GM10248 (cell line): ENCODE data around the gene SPATA3.

Experiments used
- CTCF ChIA-PET: fragments of 300-600 bp; sonication (Branson Sonifier 250); formaldehyde crosslinking; extraction: SDS; loops from one replicate; lab custom pipeline; 2021; ENCODE audit warnings: antibody characterized with exemption; lab: Yijun Ruan, JAX
- POLR2A ChIA-PET: fragments of 350-650 bp; sonication (Branson Sonifier 250); formaldehyde crosslinking; extraction: SDS; loops from one replicate; lab custom pipeline; 2020; ENCODE audit warnings: antibody characterized with exemption; lab: Yijun Ruan, JAX
- DNase-seq: peaks from one replicate; pipeline ENCODE4 v3.0.0; 2012; ENCODE audit errors: extremely low spot score
- TF ChIP-seq, protein P1 (sequence below): IDR thresholded peaks from 2 replicates; pipeline ENCODE4 v1.5.1; 2012; ENCODE audit warnings: mild to moderate bottlenecking, low read depth; ENCODE audit errors: extremely low read depth, missing control alignments, control extremely low read depth

The SPATA3 gene

DNA sequence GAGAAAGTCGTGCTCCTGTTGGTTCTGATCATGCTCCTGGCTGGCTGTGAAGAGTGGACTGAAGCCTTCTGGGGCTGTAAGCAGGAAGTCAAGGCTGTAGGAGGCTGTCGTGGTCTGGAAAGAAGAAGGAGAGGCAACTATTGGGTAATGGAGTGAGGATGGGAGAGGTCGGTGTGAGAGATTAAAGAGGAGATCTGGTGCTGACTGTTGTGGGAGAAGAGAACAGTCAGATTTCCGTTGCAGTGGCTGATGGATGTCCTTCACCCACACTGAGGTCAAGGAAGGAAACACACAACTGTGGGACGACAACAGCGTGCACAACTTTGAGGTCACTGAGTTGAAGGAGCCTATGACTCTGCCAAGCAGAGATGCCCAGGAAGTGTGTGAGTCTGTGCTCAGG, 57.9 kb downstream of the SPATA3 start:
- ChIA-PET CTCF (interaction anchor here (0.7 to 2.4 kb wide), 12 partner anchors 23 to 229 kb away, joined by 3 to 22 read pairs (median 10); partner anchors contain the start of gene ITM2C), POLR2A (no interaction called here)
- DNase-seq: no peak
- TF ChIP-seq, protein P1, sequence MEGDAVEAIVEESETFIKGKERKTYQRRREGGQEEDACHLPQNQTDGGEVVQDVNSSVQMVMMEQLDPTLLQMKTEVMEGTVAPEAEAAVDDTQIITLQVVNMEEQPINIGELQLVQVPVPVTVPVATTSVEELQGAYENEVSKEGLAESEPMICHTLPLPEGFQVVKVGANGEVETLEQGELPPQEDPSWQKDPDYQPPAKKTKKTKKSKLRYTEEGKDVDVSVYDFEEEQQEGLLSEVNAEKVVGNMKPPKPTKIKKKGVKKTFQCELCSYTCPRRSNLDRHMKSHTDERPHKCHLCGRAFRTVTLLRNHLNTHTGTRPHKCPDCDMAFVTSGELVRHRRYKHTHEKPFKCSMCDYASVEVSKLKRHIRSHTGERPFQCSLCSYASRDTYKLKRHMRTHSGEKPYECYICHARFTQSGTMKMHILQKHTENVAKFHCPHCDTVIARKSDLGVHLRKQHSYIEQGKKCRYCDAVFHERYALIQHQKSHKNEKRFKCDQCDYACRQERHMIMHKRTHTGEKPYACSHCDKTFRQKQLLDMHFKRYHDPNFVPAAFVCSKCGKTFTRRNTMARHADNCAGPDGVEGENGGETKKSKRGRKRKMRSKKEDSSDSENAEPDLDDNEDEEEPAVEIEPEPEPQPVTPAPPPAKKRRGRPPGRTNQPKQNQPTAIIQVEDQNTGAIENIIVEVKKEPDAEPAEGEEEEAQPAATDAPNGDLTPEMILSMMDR: no peak

DNA sequence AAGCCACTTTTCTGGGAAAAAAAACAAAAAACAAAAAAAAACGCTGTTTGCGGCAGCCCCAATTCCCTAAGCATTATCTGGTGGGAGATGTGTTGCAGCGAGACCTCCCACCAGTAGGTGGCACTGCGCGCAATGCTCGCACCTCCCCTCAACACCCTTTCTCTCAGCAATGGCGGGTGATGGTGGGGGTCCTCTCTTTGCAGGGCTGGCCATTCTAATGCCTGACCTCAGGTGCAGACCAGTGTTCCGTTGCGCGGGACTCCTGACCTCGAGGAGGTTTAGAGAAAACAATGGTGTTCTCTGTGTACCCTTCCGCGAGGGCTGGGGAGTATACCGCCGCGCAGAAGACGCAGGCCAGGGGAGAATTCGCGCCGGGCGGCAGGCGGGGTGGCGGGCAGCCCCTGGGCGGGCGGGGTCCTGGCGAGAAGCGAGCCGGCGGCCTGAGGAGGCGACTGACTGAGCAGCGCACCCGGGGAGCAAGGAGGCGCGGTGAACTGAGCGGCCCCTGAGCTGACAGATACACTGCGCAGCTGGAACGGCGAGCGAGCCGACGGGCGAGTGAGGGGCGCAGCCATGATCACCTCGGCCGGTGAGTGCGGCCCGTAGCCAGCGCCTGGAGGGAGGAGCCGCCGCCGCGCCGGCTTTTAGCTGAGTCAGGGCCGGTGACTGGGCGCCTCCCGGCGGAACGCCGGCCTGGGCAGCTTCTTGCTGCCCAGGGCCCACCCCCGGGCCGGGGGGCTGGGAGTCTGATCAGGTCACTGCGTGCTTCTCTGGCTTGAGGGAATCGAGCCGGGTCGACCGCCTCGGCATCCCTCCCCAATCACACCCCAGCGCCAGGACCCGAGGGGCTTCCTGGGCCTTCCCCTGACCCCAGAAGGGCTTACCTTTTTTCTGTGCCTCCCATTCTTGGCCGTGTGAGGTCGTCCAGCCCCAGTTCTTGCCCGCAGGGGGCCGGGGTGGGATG, 60.8 kb downstream of the SPATA3 start, which contains the start of gene PSMD1:
Gene PSMD1 (plus strand): TSS at position 415 of the 964 bp plus-strand sequence. CDS start 159 bp downstream, at position 574.
- ChIA-PET POLR2A (no interaction called here), CTCF (interaction anchor here (0.7 to 2.7 kb wide), 23 partner anchors 10 to 533 kb away, joined by 3 to 18 read pairs (median 4); partner anchors contain the start of gene B3GNT7)
- TF ChIP-seq, protein P1: peak; percentile 95
- DNase-seq: peak; percentile 94

DNA sequence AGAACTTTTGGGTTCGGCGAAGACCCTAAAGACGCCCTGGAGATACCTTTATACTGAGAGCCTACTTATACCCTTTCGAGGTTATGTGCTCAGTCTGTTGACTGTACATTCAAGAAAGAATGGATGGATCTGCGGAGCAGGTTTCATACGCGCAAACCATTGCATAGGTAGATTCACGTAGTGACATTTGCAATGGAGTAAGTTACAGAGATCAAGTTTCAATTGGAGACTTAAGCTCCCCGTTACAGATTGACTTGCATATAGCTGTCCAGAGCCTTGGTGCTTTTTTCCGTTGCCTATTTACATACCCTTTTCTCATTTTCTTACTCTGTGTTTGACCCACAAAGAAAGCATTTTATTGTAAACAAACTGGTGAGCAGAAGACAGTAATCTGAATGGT, 61.7 kb downstream of the SPATA3 start:
- DNase-seq: no peak
- CTCF ChIA-PET: interaction anchor here (0.7 to 2.7 kb wide), 21 partner anchors 9 to 532 kb away, joined by 3 to 18 read pairs (median 3); partner anchors contain the start of gene B3GNT7
- TF ChIP-seq, protein P1: no peak
- POLR2A ChIA-PET: no interaction called here
